ENCODE measurements around the gene PPM1A.

Gene PPM1A

GRCh38 chr14:60323199-60323896, 74.3 kb downstream of the PPM1A start:
- no peak for DNase-seq (ENCODE audit: low spot score)

DNA sequence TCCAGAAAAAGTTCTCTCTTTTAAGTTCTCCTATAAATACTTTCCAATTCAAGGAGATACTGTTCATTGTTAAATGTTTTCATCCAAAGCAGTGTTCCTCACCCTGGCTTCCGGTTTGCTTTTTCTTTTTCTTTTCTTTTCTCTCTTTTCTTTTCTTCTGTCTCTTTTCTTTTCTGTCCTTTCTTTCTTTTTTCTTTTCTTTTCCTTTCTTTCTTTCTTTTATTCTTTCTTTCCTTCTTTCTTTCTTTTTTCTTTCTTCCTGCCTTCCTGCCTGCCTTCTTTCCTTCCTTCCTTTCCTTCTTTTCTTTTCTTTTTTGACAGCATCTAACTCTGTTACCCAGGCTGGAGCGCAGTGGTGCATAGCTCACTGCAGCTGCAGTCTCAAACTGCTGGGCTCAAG, 75.8 kb downstream of the PPM1A start:
- no peak for DNase-seq (ENCODE audit: low spot score)

DNA sequence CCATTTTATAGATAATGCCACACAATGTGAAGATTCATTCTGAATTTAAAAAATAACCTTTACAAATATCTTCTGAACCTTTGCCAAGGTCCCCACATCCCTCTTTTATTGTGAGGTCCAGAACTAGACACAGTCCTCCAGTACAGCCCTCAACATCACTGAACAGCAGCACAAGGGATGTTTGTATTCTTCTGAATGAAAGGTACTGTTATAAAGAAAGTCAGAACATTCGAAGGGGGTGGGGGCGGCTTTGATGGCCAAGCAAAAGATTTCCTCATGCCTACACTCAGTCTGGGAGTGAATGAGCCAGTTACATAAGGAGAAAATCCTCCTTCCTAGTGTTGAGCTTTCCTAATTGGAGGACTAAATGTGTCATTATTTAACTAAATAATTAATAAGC, 77.3 kb downstream of the PPM1A start:
- DNase-seq (ENCODE audit: low spot score): no peak

DNA sequence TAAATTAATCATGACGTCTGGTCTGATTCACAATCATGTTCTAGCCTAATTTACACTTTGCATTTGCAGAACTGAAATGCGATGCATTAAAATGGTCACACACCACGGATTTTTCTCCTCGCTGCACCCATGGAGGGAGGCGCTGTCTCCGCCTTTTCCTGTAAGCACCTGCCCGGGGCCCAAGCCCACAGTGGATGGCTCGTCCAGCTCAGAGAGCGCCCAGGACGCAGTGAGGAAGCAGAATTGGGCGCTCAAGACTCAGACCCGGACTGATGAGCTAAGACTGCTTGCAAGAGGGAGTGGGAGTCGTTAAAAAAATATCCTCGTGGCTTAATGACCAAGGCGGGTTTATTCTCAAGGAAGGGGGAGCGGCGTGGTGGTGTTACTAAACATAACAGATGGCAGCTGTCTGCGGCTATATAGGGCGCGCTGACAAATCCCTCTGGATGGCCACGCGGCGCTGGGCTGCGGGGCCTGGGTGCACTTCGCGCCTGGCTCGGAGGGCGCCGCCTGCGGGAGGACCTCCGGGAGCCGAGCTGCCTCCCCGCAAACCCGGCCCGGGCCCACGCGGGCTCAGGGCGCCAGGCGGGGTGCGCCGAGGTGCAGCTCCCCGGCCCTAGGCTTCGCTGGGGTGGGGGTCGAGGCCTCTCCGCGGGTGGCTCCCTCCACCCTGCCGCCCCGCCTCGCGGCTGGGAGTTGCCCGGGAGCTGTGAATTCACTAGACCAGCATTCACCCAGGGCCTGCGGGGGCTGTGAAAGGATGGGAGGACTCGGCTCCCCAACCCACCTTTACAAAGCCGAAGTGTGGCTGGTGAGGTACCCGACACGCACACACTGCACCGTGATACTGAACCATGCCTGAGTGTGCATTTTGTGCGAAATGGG, 78.7 kb downstream of the PPM1A start:
- peak; percentile 40 for DNase-seq (ENCODE audit: low spot score)

DNA sequence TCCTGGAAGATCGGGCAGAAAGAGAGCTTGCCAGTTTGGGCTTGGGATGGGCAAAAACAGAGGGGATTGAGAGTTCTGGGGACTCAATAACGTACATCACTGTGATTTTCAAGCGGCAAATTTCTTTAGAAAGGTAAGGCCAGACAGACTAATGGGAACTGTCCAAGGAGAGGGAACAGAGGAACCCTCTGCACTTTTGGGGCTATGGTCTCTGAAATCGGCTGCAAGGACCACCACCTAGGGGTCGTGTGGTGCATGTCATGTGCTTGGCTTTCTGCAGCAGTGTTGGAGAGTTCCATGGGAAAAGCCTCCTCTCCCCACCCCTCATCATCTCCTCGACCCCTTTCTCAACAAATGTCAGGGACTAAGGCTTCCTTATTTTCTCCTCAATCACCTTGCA, 79.6 kb downstream of the PPM1A start:
- no peak for DNase-seq (ENCODE audit: low spot score)

- DNase-seq (ENCODE audit: low spot score): no peak
These were observed 80.3 kb downstream of the PPM1A start for GRCh38 chr14:60329274-60329673.

GRCh38 chr14:60331201-60332045, 82.4 kb downstream of the PPM1A start:
- DNase-seq (ENCODE audit: low spot score): peak; percentile 43

GRCh38 chr14:60332046-60332399, 83.0 kb downstream of the PPM1A start:
- no peak for DNase-seq (ENCODE audit: low spot score)

- no peak for DNase-seq (ENCODE audit: low spot score)
These were observed 83.8 kb downstream of the PPM1A start for GRCh38 chr14:60332869-60333268.

DNA sequence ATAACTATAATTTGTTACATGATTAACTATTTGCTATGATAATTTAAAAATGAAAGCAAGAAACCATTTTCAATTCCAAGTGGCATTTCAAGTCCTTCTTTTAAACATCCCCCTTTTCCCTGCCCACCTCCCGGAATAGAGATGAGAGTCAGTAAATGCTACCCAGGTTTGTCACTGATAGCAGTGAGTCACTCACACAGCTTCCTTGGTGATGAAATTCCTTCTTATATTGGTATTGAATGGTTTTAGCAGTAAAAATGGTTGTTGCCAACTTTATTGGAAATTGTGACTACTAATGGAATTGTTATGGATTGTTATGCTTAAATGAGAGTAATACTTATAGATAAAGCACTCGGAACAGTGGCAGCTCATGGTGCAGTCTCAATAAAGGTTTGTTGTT, 90.5 kb downstream of the PPM1A start:
- DNase-seq (ENCODE audit: low spot score): no peak

GRCh38 chr14:60343571-60344071, 94.6 kb downstream of the PPM1A start:
- DNase-seq (ENCODE audit: low spot score): no peak

GRCh38 chr14:60344751-60345150, 95.7 kb downstream of the PPM1A start:
- DNase-seq (ENCODE audit: low spot score): no peak

DNA sequence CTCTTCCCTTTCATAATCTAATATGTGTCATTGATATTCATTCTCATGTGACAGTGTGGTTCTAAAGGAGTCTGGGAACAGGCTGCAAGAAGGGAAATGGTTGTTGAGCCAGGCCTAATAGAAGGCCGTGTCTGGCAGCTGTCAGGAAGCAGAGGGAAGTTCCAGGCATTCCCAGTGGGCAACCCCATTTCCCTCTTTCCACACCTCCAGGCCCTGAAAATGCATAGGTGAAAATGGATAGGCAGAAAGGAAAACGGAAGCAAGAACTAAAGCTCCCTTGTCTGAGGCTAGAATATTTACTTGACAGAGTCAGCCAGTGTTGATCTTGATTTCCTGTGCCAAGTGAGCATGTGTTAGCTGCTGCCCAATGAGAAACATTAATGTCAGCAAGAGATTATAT, 97.7 kb downstream of the PPM1A start:
- DNase-seq (ENCODE audit: low spot score): no peak

DNA sequence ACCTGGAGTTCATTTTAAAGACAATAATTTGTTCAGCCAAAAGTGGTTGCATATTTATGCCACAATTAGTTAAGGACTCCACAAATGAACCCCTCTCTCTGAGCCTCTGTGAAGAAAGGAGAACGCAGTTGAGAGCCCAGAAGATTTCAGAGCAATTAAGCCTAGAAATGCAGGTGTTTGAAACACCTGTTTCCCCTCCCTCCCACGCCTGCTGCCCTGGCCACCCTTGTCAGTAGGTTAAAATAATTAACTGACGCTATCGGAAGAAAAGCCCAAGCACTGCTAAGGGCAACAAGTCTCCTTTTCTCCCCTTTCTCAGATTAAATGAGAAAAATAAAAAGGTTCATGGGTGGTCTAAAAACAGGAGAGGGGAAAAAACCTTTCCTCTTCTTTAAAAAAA, 99.2 kb downstream of the PPM1A start:
- DNase-seq (ENCODE audit: low spot score): no peak

Measured in GM03348 (cell line).